ENCODE measurements around the gene KIAA1217. TPM values are rescaled to one million over a fixed set of nuclear protein-coding genes. Genes with fewer than 3 reads are reported as not detected.

Gene KIAA1217
- total RNA-seq, 4 donors from 2014 or later: 10.1 to 15.9 (median 12.5) TPM

- H3K36me3 ChIP-seq: peaks cover 6 to 89% (median 27%) of the 10 kb centered on the region in 4 donors
- intact Hi-C loops (cut with DNase I): no loop called here
Measured at GRCh38 chr10:24545585-24545984, 336.6 kb downstream of the KIAA1217 start.

GRCh38 chr10:24550680-24551079 is 341.7 kb downstream of the KIAA1217 start:
- TF ChIP-seq POLR2A (IDR thresholded peaks at IDR 0.05; ENCODE audit: low read depth): no peak
- TF ChIP-seq EP300 (IDR thresholded peaks at IDR 0.05): no peak
- 90% methylated on average over 10 of the region's 10 CpGs for WGBS
- Histone ChIP-seq H3K27ac (replicated peaks in 1 of 4) (no peak overlapping the region), H3K27me3 (peaks cover 0 to 24% (median 0%) of the 10 kb centered on the region in 4 donors), H3K4me3 (no peak overlapping the region), H3K36me3 (peaks cover 0 to 38% (median 8%) of the 10 kb centered on the region in 4 donors), H3K9me3 (no peaks in the 10 kb centered on the region), H3K4me1 (no peaks in the 10 kb centered on the region)
- DNase-seq (ENCODE audit: extremely low spot score): peak; percentile 60
- intact Hi-C loops (cut with DNase I): no loop called here

More at GRCh38 chr10:24545585-24545984, 336.6 kb downstream of the KIAA1217 start:
- no peak for DNase-seq (ENCODE audit: extremely low spot score)
- Histone ChIP-seq H3K4me1 (no peaks in the 10 kb centered on the region), H3K27me3 (no peaks in the 10 kb centered on the region), H3K27ac (replicated peaks in 1 of 4) (no peak overlapping the region), H3K4me3 (no peak overlapping the region), H3K9me3 (no peaks in the 10 kb centered on the region)
- 99% methylated on average over 3 of the region's 3 CpGs for WGBS
- TF ChIP-seq POLR2A (IDR thresholded peaks at IDR 0.05; ENCODE audit: low read depth) (no peak), EP300 (IDR thresholded peaks at IDR 0.05) (no peak), POLR2AphosphoS5 (IDR thresholded peaks at IDR 0.05) (no peak), CTCF (IDR thresholded peaks at IDR 0.05) (no peak)

- intact Hi-C loops (cut with DNase I): no loop called here
Measured at GRCh38 chr10:24551161-24551560, 342.2 kb downstream of the KIAA1217 start.

GRCh38 chr10:24552346-24553016 is 343.5 kb downstream of the KIAA1217 start:
- Histone ChIP-seq H3K4me1 (peaks cover 0 to 5% (median 0%) of the 10 kb centered on the region in 4 donors), H3K9me3 (no peaks in the 10 kb centered on the region), H3K27ac (replicated peaks in 1 of 4) (no peak overlapping the region), H3K4me3 (no peak overlapping the region), H3K27me3 (peaks cover 0 to 24% (median 0%) of the 10 kb centered on the region in 4 donors), H3K36me3 (peaks cover 0 to 21% (median 4%) of the 10 kb centered on the region in 4 donors)
- TF ChIP-seq EP300 (IDR thresholded peaks at IDR 0.05) (no peak), POLR2AphosphoS5 (IDR thresholded peaks at IDR 0.05) (no peak), CTCF (IDR thresholded peaks at IDR 0.05) (peak in 1 of 3 experiments; percentile 19), POLR2A (IDR thresholded peaks at IDR 0.05; ENCODE audit: low read depth) (no peak)
- WGBS: 72% methylated on average over 15 of the region's 22 CpGs
- DNase-seq (ENCODE audit: extremely low spot score): peak; percentile 86
- intact Hi-C loops (cut with DNase I): no loop called here

More at GRCh38 chr10:24551161-24551560, 342.2 kb downstream of the KIAA1217 start:
- 91% methylated on average over 2 of the region's 2 CpGs for WGBS
- Histone ChIP-seq H3K4me3 (no peak overlapping the region), H3K4me1 (no peaks in the 10 kb centered on the region), H3K27me3 (peaks cover 0 to 24% (median 0%) of the 10 kb centered on the region in 4 donors), H3K36me3 (peaks cover 0 to 33% (median 5%) of the 10 kb centered on the region in 4 donors), H3K27ac (replicated peaks in 1 of 4) (no peak overlapping the region), H3K9me3 (no peaks in the 10 kb centered on the region)
- DNase-seq (ENCODE audit: extremely low spot score): peak; percentile 50
- TF ChIP-seq EP300 (IDR thresholded peaks at IDR 0.05) (no peak), POLR2AphosphoS5 (IDR thresholded peaks at IDR 0.05) (no peak), POLR2A (IDR thresholded peaks at IDR 0.05; ENCODE audit: low read depth) (no peak), CTCF (IDR thresholded peaks at IDR 0.05) (no peak)

- peaks cover 0 to 16% (median 4%) of the 10 kb centered on the region in 4 donors for H3K36me3 ChIP-seq
- TF ChIP-seq CTCF (IDR thresholded peaks at IDR 0.05): no peak
- no peak for TF ChIP-seq EP300 (IDR thresholded peaks at IDR 0.05)
- no peak for TF ChIP-seq POLR2AphosphoS5 (IDR thresholded peaks at IDR 0.05)
- no peak for TF ChIP-seq POLR2A (IDR thresholded peaks at IDR 0.05; ENCODE audit: low read depth)
- no peaks in the 10 kb centered on the region for H3K9me3 ChIP-seq
- H3K27me3 ChIP-seq: peaks cover 0 to 24% (median 0%) of the 10 kb centered on the region in 4 donors
- H3K4me1 ChIP-seq: peaks cover 0 to 5% (median 0%) of the 10 kb centered on the region in 4 donors
- WGBS: 71% methylated on average over 8 of the region's 10 CpGs
- no peak overlapping the region for H3K4me3 ChIP-seq
- intact Hi-C loops (cut with DNase I): no loop called here
- no peak overlapping the region for H3K27ac ChIP-seq (replicated peaks in 1 of 4)
- DNase-seq (ENCODE audit: extremely low spot score): peak; percentile 72
Measured at GRCh38 chr10:24553051-24553612, 344.2 kb downstream of the KIAA1217 start.

Data from esophagus muscularis mucosa (tissue), 4 donors.